ENCODE data around the gene CHST3. TPM values are rescaled to one million over a fixed set of nuclear protein-coding genes. Genes with fewer than 3 reads are reported as not detected.

Gene CHST3
- total and polyA plus RNA-seq, 8 donors, result 1.5 to 26.8 (median 10.8) TPM

- peaks cover 25 to 72% (median 40%) of the 10 kb centered on the region in 4 donors for H3K4me1 ChIP-seq
- TF ChIP-seq POLR2A (IDR thresholded peaks at IDR 0.05) (no peak), CTCF (IDR thresholded peaks at IDR 0.05) (no peak), EP300 (IDR thresholded peaks at IDR 0.05) (no peak), POLR2AphosphoS5 (IDR thresholded peaks at IDR 0.05) (no peak)
- intact Hi-C loops (cut with DNase I; ENCODE audit: low total_unique reads), result no loop called here
- WGBS, 5 donors, result 83 to 91% (median 87%) methylated on average over 3 of the region's 3 CpGs
- no peak overlapping the region for H3K4me3 ChIP-seq
- H3K27me3 ChIP-seq, result no peaks in the 10 kb centered on the region
- peaks cover 27 to 42% (median 33%) of the 10 kb centered on the region in 4 donors for H3K36me3 ChIP-seq
- H3K27ac ChIP-seq, result peak overlapping the region in 1 of 5 donors; percentile 92
- no peak for DNase-seq
- no peaks in the 10 kb centered on the region for H3K9me3 ChIP-seq
These were observed 41.8 kb downstream of the CHST3 start for GRCh38 chr10:72006026-72006425.

GRCh38 chr10:72007246-72007892 lies 43.2 kb downstream of the CHST3 start:
- Histone ChIP-seq H3K36me3 (peaks cover 27 to 43% (median 38%) of the 10 kb centered on the region in 4 donors), H3K27ac (peak overlapping the region in 3 of 5 donors; percentile 56 to 92 (median 85)), H3K4me3 (no peak overlapping the region), H3K27me3 (no peaks in the 10 kb centered on the region), H3K4me1 (peaks cover 22 to 69% (median 38%) of the 10 kb centered on the region in 4 donors), H3K9me3 (no peaks in the 10 kb centered on the region)
- peak in 1 of 2 donors; percentile 61 for DNase-seq
- intact Hi-C loops (cut with DNase I; ENCODE audit: low total_unique reads), result no loop called here
- WGBS, 5 donors, result 88 to 94% (median 92%) methylated on average over 48 to 59 of the region's 59 CpGs
- no peak for TF ChIP-seq POLR2A (IDR thresholded peaks at IDR 0.05)
- TF ChIP-seq CTCF (IDR thresholded peaks at IDR 0.05), result no peak
- TF ChIP-seq EP300 (IDR thresholded peaks at IDR 0.05), result no peak
- no peak for TF ChIP-seq POLR2AphosphoS5 (IDR thresholded peaks at IDR 0.05)

- DNase-seq, result no peak
- Histone ChIP-seq H3K27me3 (no peaks in the 10 kb centered on the region), H3K36me3 (peaks cover 27 to 43% (median 38%) of the 10 kb centered on the region in 4 donors), H3K4me3 (no peak overlapping the region), H3K9me3 (no peaks in the 10 kb centered on the region), H3K4me1 (peaks cover 22 to 68% (median 38%) of the 10 kb centered on the region in 4 donors), H3K27ac (peak overlapping the region in 4 of 5 donors; percentile 79 to 92 (median 87))
- TF ChIP-seq EP300 (IDR thresholded peaks at IDR 0.05) (no peak), CTCF (IDR thresholded peaks at IDR 0.05) (no peak), POLR2AphosphoS5 (IDR thresholded peaks at IDR 0.05) (no peak), POLR2A (IDR thresholded peaks at IDR 0.05) (no peak)
- 72 to 90% (median 86%) methylated on average over 26 to 58 of the region's 58 CpGs for WGBS, 5 donors
- intact Hi-C loops (cut with DNase I; ENCODE audit: low total_unique reads), result no loop called here
These were observed 44.1 kb downstream of the CHST3 start for GRCh38 chr10:72008096-72008981.

DNA sequence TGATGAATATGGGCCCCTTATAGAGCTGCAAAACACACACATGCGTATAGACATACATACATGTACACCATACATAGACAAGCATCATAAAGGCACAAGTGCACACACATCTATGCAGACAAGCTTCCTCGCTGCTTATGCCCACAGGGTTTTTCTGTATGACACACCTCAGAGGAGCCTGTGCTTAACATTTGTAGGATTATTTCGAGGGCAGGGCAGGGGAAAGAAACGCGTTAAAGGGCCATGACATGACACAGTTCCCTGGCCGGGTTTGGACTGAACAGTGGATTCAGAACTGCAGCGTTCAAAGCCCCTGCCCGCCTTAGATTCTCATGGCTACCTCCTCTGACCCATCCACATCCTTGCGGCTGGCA lies 44.8 kb downstream of the CHST3 start:
- Histone ChIP-seq H3K27me3 (no peaks in the 10 kb centered on the region), H3K36me3 (peaks cover 27 to 43% (median 38%) of the 10 kb centered on the region in 4 donors), H3K9me3 (no peaks in the 10 kb centered on the region), H3K4me1 (peaks cover 22 to 73% (median 38%) of the 10 kb centered on the region in 4 donors), H3K4me3 (no peak overlapping the region), H3K27ac (peak overlapping the region; percentile 13 to 92 (median 85))
- TF ChIP-seq CTCF (IDR thresholded peaks at IDR 0.05), result no peak
- TF ChIP-seq EP300 (IDR thresholded peaks at IDR 0.05), result no peak
- no peak for TF ChIP-seq POLR2A (IDR thresholded peaks at IDR 0.05)
- no peak for TF ChIP-seq POLR2AphosphoS5 (IDR thresholded peaks at IDR 0.05)
- intact Hi-C loops (cut with DNase I; ENCODE audit: low total_unique reads), result no loop called here
- WGBS, 5 donors, result 55 to 75% (median 60%) methylated on average over 9 of the region's 9 CpGs
- no peak for DNase-seq
